Suprapubic skin (tissue), 2 donors: ENCODE measurements around the gene GADL1.

Experiments
- EP300 ChIP-seq: sonication (generic); formaldehyde crosslinking; IDR thresholded peaks from one replicate; pipeline ENCODE4 v1.6.1; 2017; ENCODE audit warnings: antibody characterized with exemption
- POLR2A ChIP-seq, 2 donors: fragments of 450-650 bp; IDR thresholded peaks; one replicate each; pipeline ENCODE4 v1.6.1; 2017; ENCODE audit warnings: antibody characterized with exemption in 2 of 2, mild to moderate bottlenecking in 2 of 2, moderate library complexity in 2 of 2

- no peak for TF ChIP-seq POLR2A (IDR thresholded peaks at IDR 0.05)
- no peak for TF ChIP-seq EP300
These were observed 114.7 kb downstream of the GADL1 start for GRCh38 chr3:30779686-30780287.
